Measurements from ENCODE around the gene SMG6. TPM values are rescaled to one million over a fixed set of nuclear protein-coding genes. Genes with fewer than 3 reads are reported as not detected.

Gene SMG6
- total and polyA plus RNA-seq, 7 donors, result 11.1 to 38.8 (median 22.9) TPM

DNA sequence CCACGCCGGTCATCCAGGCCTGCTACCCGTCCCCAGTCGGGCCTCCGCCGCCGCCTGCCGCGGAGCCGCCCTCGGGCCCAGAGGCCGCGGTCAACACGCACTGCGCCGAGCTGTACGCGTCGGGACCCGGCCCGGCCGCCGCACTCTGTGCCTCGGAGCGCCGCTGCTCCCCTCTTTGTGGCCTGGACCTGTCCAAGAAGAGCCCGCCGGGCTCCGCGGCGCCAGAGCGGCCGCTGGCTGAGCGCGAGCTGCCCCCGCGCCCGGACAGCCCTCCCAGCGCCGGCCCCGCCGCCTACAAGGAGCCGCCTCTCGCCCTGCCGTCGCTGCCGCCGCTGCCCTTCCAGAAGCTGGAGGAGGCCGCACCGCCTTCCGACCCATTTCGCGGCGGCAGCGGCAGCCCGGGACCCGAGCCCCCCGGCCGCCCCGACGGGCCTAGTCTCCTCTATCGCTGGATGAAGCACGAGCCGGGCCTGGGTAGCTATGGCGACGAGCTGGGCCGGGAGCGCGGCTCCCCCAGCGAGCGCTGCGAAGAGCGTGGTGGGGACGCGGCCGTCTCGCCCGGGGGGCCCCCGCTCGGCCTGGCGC is 246.3 kb downstream of the SMG6 start:
- intact Hi-C loops (cut with DNase I), result no loop called here

DNA sequence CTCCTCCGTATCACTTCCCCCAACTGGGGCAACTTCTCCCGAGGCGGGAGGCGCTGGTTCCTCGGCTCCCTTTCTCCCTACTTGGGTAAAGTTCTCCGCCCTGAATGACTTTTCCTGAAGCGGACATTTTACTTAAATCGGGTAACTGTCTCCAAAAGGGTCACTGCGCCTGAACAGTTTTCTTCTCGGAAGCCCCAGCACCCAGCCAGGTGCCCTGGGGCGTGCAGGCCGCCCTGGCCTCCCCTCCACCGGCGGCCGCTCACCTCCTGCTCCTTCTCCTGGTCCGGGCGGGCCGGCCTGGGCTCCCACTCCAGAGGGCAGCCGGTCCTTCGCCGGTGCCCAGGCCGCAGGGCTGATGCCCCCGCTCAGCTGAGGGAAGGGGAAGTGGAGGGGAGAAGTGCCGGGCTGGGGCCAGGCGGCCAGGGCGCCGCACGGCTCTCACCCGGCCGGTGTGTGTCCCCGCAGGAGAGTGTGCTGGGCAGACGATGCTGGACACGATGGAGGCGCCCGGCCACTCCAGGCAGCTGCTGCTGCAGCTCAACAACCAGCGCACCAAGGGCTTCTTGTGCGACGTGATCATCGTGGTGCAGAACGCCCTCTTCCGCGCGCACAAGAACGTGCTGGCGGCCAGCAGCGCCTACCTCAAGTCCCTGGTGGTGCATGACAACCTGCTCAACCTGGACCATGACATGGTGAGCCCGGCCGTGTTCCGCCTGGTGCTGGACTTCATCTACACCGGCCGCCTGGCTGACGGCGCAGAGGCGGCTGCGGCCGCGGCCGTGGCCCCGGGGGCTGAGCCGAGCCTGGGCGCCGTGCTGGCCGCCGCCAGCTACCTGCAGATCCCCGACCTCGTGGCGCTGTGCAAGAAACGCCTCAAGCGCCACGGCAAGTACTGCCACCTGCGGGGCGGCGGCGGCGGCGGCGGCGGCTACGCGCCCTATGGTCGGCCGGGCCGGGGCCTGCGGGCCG is 247.1 kb downstream of the SMG6 start:
- peaks cover 4 to 42% (median 5%) of the 10 kb centered on the region in 3 donors for H3K27me3 ChIP-seq
- intact Hi-C loops (cut with DNase I), result no loop called here

More for the DNA sequence above, 246.3 kb downstream of the SMG6 start:
- H3K9me3 ChIP-seq, result no peaks in the 10 kb centered on the region
- WGBS, 2 donors, result 6 to 7% methylated on average over 81 of the region's 81 CpGs
- DNase-seq, result no peak
- H3K27me3 ChIP-seq, result peaks cover 4 to 37% (median 5%) of the 10 kb centered on the region in 3 donors
- H3K27ac ChIP-seq, result peak overlapping the region; percentile 88 to 92 (median 91)
- peaks cover 0 to 83% (median 74%) of the 10 kb centered on the region in 4 donors for H3K4me1 ChIP-seq
- H3K36me3 ChIP-seq, result peaks cover 0 to 14% (median 0%) of the 10 kb centered on the region in 4 donors
- no peak for TF ChIP-seq POLR2A (IDR thresholded peaks at IDR 0.05)
- no peak for TF ChIP-seq CTCF (IDR thresholded peaks at IDR 0.05)
- no peak for TF ChIP-seq EP300 (IDR thresholded peaks at IDR 0.05)
- no peak for TF ChIP-seq POLR2AphosphoS5 (IDR thresholded peaks at IDR 0.05)
- peak overlapping the region in 3 of 4 donors; percentile 63 to 75 (median 64) for H3K4me3 ChIP-seq

GRCh38 chr17:2055292-2056205 is 248.0 kb downstream of the SMG6 start:
- Histone ChIP-seq H3K36me3 (peaks cover 0 to 5% (median 0%) of the 10 kb centered on the region in 4 donors), H3K4me1 (peaks cover 0 to 79% (median 70%) of the 10 kb centered on the region in 4 donors), H3K9me3 (no peaks in the 10 kb centered on the region), H3K4me3 (peak overlapping the region; percentile 42 to 75 (median 64)), H3K27me3 (peaks cover 5 to 51% (median 7%) of the 10 kb centered on the region in 3 donors), H3K27ac (peak overlapping the region; percentile 88 to 92 (median 91))
- DNase-seq, result peak; percentile 68
- TF ChIP-seq POLR2AphosphoS5 (IDR thresholded peaks at IDR 0.05) (no peak), POLR2A (IDR thresholded peaks at IDR 0.05) (no peak), CTCF (IDR thresholded peaks at IDR 0.05) (no peak), EP300 (IDR thresholded peaks at IDR 0.05) (no peak)
- intact Hi-C loops (cut with DNase I), result loop anchor here (2.0 kb wide), 2 partner anchors 117 to 227 kb away; no protein-coding TSS in a partner anchor
- 1% methylated on average over 113 of the region's 113 CpGs for WGBS, 2 donors

More for the DNA sequence above, 247.1 kb downstream of the SMG6 start:
- H3K36me3 ChIP-seq, result peaks cover 0 to 12% (median 0%) of the 10 kb centered on the region in 4 donors
- DNase-seq, result peak; percentile 75
- TF ChIP-seq POLR2AphosphoS5 (IDR thresholded peaks at IDR 0.05) (peak in 1 of 4 donors; percentile 8), CTCF (IDR thresholded peaks at IDR 0.05) (no peak), EP300 (IDR thresholded peaks at IDR 0.05) (no peak), POLR2A (IDR thresholded peaks at IDR 0.05) (no peak)
- H3K9me3 ChIP-seq, result no peaks in the 10 kb centered on the region
- H3K27ac ChIP-seq, result peak overlapping the region; percentile 88 to 92 (median 91)
- 10 to 12% methylated on average over 85 of the region's 85 CpGs for WGBS, 2 donors
- peak overlapping the region; percentile 26 to 75 (median 64) for H3K4me3 ChIP-seq
- peaks cover 0 to 79% (median 70%) of the 10 kb centered on the region in 4 donors for H3K4me1 ChIP-seq

Data from sigmoid colon (tissue), 7 donors.